GM21515 (cell line): ENCODE measurements around the gene SEMA7A.
"Not testable (repeated sequence)": the region's sequence is repeated elsewhere in the genome, so short reads cannot be mapped to it uniquely, and the experiment has no call there.

Experiments
- ATAC-seq: cut with Tn5 transposase; IDR thresholded peaks from one replicate; pipeline ENCODE4 v1.9.1; 2021; ENCODE audit not compliant: unreplicated experiment

SEMA7A gene

DNA sequence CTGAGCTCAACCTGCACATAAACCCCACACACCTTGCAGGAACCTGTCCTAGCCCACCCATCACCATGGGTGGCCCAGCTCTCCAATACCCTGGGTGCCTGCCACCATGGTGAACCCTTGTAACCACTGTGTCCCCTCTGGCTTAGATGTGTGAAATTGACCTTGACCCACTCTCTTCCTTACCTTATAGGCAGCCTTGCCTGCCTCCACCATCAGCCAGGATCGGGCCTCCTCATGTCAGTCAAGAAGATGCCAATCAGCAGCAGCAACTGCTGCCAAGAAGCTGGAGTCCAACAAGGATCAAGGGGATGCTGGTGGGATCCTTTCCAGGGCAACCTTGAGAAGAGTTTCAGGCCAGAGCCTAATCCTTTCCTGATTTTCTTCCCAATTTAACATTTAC lies 57.5 kb downstream of the SEMA7A start:
- ATAC-seq: no peak

GRCh38 chr15:74375303-74375693 lies 58.5 kb downstream of the SEMA7A start:
- peak; percentile 31 for ATAC-seq

DNA sequence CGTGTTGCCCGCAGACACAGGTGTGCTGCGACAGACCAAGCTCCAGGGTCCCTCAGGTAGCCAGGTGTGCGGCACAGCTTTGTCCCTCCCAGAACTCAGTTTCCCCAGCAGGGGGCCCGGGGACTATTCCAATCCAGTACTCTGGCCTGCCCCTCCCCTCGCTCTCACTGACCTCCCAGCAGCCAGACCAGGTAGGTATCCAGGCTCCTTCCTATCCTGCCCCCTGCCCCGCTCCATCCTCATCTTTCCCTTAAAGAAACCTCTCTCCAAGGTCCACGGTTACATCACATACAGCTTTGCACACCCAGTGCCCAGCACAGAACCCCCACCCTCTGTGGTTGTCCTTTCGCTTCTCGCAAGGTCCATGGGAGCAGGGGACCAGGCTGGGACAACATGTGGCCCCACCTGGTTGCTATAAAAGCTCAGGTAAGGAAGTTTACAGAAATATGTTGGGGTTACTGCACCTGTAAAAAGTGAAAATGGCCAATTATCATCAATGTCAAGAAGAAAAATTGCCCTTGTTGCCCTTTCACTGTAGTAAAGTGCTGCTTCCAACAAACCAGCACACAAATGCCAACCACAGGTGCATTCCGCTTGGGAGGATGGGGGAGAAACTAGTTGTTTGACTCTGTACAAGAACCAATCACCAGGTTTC lies 59.0 kb downstream of the SEMA7A start:
- ATAC-seq: no peak

GRCh38 chr15:74373731-74374647 lies 59.8 kb downstream of the SEMA7A start:
- peak; percentile 63 for ATAC-seq

DNA sequence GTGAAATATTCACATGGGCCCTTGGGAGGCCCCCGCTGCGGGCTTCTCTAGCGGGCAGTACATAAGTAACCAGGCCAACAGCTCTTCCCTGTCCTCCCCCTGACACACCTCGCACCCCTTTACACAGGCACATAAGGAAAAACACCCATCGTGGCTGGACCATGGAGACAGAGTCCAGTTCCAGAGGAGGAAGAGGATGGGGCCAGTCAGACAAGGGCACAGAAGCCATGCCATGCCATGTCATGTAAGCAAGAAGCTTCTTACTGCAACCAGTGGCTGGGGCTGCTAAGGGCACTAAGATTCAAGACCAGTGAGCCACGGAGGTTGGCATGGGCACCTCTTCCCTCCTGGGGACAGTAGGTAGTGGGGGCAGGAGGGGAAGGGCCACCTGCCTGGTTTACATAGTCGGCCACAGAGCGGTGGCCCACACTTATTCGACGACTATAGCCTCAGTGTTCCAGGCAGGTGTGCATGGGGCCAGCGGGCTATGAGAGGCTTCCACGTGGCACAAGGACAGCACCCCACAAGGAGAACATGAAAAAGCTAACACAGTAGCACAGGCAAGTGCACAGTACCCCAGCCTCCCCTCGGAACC lies 60.6 kb downstream of the SEMA7A start:
- no peak for ATAC-seq

DNA sequence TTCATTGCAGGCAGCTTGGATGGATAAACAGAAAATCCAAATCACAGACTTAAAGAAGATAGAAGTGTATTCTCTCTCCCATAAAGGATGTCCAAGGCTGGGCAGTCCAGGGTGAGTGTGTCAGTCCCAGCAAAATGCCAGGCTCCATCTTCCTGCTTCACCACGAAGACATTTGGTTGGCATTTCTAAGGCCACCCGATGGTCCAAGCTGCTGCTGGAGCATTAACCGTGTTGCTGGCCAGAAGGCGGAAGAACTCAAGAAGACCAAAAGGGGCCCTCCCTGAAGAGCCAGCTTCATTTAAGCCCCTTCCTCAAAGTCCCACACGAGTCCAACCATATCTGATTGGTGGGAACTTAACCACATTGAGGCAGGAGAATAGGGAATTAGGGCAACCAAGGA lies 63.3 kb downstream of the SEMA7A start:
- no peak for ATAC-seq

GRCh38 chr15:74369756-74370155 lies 64.0 kb downstream of the SEMA7A start:
- ATAC-seq: no peak

GRCh38 chr15:74369084-74369745 lies 64.5 kb downstream of the SEMA7A start:
- no peak for ATAC-seq

DNA sequence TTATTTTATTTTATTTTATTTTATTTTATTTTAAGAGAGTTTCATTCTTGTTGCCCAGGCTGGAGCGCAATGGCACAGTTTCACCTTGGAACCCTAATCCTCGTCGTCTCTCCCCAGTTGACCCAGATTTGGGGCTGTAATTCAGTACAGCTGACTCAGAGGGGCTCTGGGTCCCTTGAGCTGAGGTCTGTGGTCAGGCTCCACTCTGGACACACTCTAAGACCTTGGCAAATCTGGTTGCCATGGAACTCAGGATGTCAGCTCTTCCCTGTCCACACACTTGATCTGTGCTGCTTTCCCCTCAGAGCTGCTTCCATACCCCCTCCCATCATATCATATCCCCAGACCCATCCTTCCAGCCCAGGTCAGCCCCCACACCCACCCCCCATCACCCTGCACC lies 65.6 kb downstream of the SEMA7A start:
- ATAC-seq: no peak

GRCh38 chr15:74367296-74367854 lies 66.4 kb downstream of the SEMA7A start, which contains the start of gene CYP11A1:
CYP11A1 (minus strand) TSS chr15:74367646; CDS start chr15:74367585, 61 bp downstream.
- no peak for ATAC-seq

- no peak for ATAC-seq
These were observed 67.9 kb downstream of the SEMA7A start for GRCh38 chr15:74365598-74366445.

DNA sequence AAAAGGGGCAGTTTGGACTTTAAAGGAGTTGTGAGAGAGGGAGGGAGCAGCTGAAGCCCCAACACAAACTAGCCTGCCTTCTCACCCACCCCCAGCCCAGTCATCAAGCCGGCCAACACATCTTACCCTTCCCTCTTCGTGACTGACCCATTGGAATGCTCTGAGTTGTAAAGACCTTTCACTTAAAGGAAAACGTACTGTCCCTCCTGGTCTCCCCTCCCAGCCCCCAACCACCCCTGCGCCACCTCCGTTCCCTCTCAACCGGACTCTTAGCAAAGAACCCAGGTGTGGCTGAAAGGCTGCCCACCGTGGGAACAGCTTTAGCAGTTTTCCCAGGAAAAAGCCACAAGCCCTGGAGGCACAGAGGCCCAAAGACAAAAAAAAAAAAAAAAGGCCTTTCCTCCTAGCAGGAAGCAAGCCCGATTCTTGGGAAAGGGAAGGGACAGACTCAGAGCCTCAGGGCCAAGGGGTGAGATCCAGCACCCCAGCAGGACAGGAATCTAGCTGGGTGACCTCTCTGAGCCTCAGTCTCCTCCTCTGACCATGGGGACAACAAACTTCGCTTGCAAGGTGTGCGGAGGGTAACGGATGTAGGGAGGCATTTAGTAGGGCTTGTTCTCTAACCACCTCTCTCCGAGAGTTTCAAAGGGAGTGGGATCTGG lies 68.7 kb downstream of the SEMA7A start:
- ATAC-seq: no peak

GRCh38 chr15:74362482-74362881 lies 71.3 kb downstream of the SEMA7A start:
- ATAC-seq: no peak

DNA sequence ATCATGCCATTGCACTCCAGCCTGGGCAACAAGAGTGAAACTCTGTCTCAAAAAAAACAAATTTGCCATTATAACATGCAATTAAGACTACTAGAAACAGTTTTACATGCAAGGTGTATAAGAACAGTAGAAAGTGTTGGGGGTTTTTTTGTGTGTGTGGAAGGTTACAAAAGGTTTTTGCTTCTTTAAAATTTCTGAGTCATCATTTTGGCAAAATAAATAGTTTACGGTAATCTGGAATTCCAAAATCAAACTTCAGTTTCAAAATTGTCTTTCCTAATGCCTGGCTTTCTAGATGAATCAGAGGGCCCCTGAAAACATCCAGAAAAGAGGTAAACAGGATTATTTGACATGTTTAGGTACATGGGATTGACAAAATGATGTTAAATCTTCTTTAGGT lies 72.9 kb downstream of the SEMA7A start:
- ATAC-seq: not testable (repeated sequence)

DNA sequence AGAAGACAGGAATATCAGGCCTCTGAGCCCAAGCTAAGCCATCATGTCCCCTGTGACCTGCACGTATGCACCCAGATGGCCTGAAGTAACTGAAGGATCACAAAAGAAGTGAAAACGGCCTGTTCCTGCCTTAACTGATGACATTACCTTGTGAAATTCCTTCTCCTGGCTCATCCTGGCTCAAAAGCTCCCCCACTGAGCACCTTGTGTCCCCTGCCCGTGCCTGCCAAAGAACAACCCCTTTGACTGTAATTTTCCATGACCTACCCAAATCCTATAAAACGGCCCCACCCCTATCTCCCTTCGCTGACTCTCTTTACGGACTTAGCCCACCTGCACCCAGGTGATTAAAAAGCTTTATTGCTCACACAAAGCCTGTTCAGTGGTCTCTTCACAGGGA lies 74.4 kb downstream of the SEMA7A start:
- ATAC-seq: not testable (repeated sequence)
